HepG2 (cell line): ENCODE data around the gene PRRT1B. TPM values are rescaled to one million over a fixed set of nuclear protein-coding genes. Genes with fewer than 3 reads are reported as not detected.

ENCODE experiments used
- BCL6 ChIP-seq: IDR thresholded peaks from 2 replicates; pipeline ENCODE4 v1.6.1; 2016; ENCODE audit warnings: missing genetic modification reagents, missing compliant biosample characterization
- FOXP1 ChIP-seq, 2 experiments: fragments of 450-650 bp in 1 of 2; IDR thresholded peaks; 2 replicates each; pipeline ENCODE4 v1.6.1; 2017 to 2018; ENCODE audit warnings: antibody characterized with exemption in 1 of 2
- HNRNPL ChIP-seq: fragments of 200-400 bp; formaldehyde crosslinking; IDR thresholded peaks from 2 replicates; pipeline ENCODE4 v1.6.1; 2017; ENCODE audit warnings: mild to moderate bottlenecking, low read depth, low read length
- KAT2B ChIP-seq: fragments of 150-350 bp; IDR thresholded peaks from 2 replicates; pipeline ENCODE4 v1.6.1; 2014; ENCODE audit warnings: low read depth, low read length, borderline replicate concordance
- NFRKB ChIP-seq: fragments of 450-650 bp; IDR thresholded peaks from 2 replicates; pipeline ENCODE4 v1.6.1; 2017
- NR1H2 ChIP-seq: sonication (generic); formaldehyde crosslinking; IDR thresholded peaks from 2 replicates; pipeline ENCODE4 v1.8.1; 2022; ENCODE audit warnings: low read depth, missing genetic modification reagents, borderline replicate concordance
- PHF5A ChIP-seq: IDR thresholded peaks from one replicate; pipeline ENCODE4 v1.6.1; 2018; ENCODE audit warnings: low read depth, missing genetic modification reagents; ENCODE audit not compliant: unreplicated experiment
- SMC3 ChIP-seq: IDR thresholded peaks from 2 replicates; pipeline ENCODE4 v1.6.1; 2011; ENCODE audit warnings: low read length, improper control_type of control experiment
- SNAI1 ChIP-seq: sonication (generic); formaldehyde crosslinking; IDR thresholded peaks from 2 replicates; pipeline ENCODE4 v1.5.0; 2020; ENCODE audit warnings: mild to moderate bottlenecking, missing genetic modification reagents, borderline replicate concordance
- SNAPC4 ChIP-seq: sonication (generic); formaldehyde crosslinking; IDR thresholded peaks from 2 replicates; pipeline ENCODE4 v1.4.0; 2020; ENCODE audit warnings: mild to moderate bottlenecking, missing genetic modification reagents
- SUZ12 ChIP-seq: fragments of 150-350 bp; IDR thresholded peaks from 2 replicates; pipeline ENCODE4 v1.6.1; 2014; ENCODE audit warnings: low read depth, low read length
- ZNF577 ChIP-seq: sonication (generic); formaldehyde crosslinking; IDR thresholded peaks from 2 replicates; pipeline ENCODE4 v1.4.0; 2020; ENCODE audit warnings: mild to moderate bottlenecking, low read depth, missing genetic modification reagents, borderline replicate concordance
- ZNF616 ChIP-seq: sonication (generic); formaldehyde crosslinking; IDR thresholded peaks from 2 replicates; pipeline ENCODE4 v1.5.0; 2020; ENCODE audit warnings: low read depth, mild to moderate bottlenecking, missing genetic modification reagents
- ZNF691 ChIP-seq: sonication (generic); formaldehyde crosslinking; IDR thresholded peaks from 2 replicates; pipeline ENCODE4 v1.4.0; 2020; ENCODE audit warnings: missing genetic modification reagents, low read depth, mild to moderate bottlenecking, borderline replicate concordance
- ZNF766 ChIP-seq: sonication (generic); formaldehyde crosslinking; IDR thresholded peaks from 2 replicates; pipeline ENCODE4 v1.5.0; 2020; ENCODE audit warnings: missing genetic modification reagents, borderline replicate concordance
- polyA plus RNA-seq, 8 experiments: library from polyadenylated mRNA; depleted of rRNA in 3 of 8; stranded (reverse) in 7 of 8; unstranded in 1 of 8; fragments of >200 nt; fragmentation: Illumina TruSeq in 4 of 8; extraction: Trizol in 4 of 8; gene quantifications; 2 replicates each; pipeline versions ENCODE4 v1.2.1 to v1.2.3, GENCODE V29; 2011 to 2016; ENCODE audit warnings: low read depth in 4 of 8, missing spikeins in 1 of 8, mixed read lengths in 1 of 8; ENCODE audit not compliant: insufficient read depth in 1 of 8
- total RNA-seq, 5 experiments: library from RNA; depleted of rRNA; stranded (reverse); fragments of >200 nt; fragmentation: Illumina TruSeq; extraction: Trizol; gene quantifications; 2 replicates each; pipeline ENCODE4 v1.2.3, GENCODE V29; 2016; ENCODE audit warnings: low read depth in 1 of 5
- TF ChIP-seq, protein P1 (sequence below): IDR thresholded peaks from 2 replicates; pipeline ENCODE4 v1.6.1; 2016; ENCODE audit warnings: low read depth
- TF ChIP-seq, protein P2 (sequence below): sonication (generic); formaldehyde crosslinking; IDR thresholded peaks from 2 replicates; pipeline ENCODE4 v1.4.0; 2020; ENCODE audit warnings: low read depth, missing genetic modification reagents

The PRRT1B gene
- total and polyA plus RNA-seq, 2 of the 13 experiments (the other 11 are each of a cell fraction or from before 2014, with no cell fraction given), result not detected

DNA sequence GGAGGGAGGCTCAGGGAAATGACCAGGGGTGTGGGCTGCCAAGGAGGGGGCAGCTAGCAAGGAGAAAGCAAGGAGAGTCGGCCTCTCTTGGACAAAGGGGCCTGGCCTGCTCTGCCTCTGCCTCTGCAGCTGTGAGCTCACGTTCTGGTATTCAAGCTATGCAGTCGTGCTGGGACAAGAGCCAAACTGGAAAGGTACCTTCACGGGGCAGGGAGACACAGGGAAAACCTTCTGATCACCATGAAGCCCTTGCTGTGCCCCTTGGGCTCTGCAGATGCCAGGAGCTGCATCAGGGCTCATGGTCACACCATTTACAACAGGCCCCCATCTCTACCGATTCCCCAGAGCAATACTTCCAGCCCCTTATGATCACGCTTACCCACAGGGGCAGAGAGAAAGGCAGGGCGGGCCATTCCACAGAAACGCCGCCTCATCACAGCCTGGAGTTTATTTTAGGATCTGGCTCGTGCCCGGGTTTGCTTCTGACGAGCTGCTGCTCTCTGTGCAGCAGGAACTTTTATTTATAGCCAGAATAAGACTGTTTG lies 63.2 kb downstream of the PRRT1B start (continued):
- TF ChIP-seq PHF5A (CRISPR knock-in tag), result no peak
- 0 out of 2 replicates have a peak, but pooled peaks have one; percentile 36 for TF ChIP-seq HNRNPL
- no peak for TF ChIP-seq ZNF577 (CRISPR knock-in tag)
- TF ChIP-seq ZNF691 (CRISPR knock-in tag), result 0 out of 2 replicates have a peak, but pooled peaks have one; percentile 14
- no peak for TF ChIP-seq ZNF766
- no peak for TF ChIP-seq SUZ12
- TF ChIP-seq FOXP1 (IDR thresholded peaks at IDR 0.05), result no peak
- no peak for TF ChIP-seq FOXP1 (CRISPR knock-in tag; IDR thresholded peaks at IDR 0.05)
- no peak for TF ChIP-seq NR1H2
- no peak for TF ChIP-seq SNAPC4
- TF ChIP-seq BCL6, result 0 out of 2 replicates have a peak, but pooled peaks have one; percentile 8
- TF ChIP-seq, protein P1, sequence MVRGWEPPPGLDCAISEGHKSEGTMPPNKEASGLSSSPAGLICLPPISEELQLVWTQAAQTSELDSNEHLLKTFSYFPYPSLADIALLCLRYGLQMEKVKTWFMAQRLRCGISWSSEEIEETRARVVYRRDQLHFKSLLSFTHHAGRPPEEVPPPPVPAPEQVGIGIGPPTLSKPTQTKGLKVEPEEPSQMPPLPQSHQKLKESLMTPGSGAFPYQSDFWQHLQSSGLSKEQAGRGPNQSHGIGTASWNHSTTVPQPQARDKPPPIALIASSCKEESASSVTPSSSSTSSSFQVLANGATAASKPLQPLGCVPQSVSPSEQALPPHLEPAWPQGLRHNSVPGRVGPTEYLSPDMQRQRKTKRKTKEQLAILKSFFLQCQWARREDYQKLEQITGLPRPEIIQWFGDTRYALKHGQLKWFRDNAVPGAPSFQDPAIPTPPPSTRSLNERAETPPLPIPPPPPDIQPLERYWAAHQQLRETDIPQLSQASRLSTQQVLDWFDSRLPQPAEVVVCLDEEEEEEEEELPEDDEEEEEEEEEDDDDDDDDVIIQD (CRISPR knock-in tag), result no peak
- no peak for TF ChIP-seq SMC3
- TF ChIP-seq ZNF616 (CRISPR knock-in tag), result no peak
- no peak for TF ChIP-seq SNAI1 (CRISPR knock-in tag)
- TF ChIP-seq, protein P2, sequence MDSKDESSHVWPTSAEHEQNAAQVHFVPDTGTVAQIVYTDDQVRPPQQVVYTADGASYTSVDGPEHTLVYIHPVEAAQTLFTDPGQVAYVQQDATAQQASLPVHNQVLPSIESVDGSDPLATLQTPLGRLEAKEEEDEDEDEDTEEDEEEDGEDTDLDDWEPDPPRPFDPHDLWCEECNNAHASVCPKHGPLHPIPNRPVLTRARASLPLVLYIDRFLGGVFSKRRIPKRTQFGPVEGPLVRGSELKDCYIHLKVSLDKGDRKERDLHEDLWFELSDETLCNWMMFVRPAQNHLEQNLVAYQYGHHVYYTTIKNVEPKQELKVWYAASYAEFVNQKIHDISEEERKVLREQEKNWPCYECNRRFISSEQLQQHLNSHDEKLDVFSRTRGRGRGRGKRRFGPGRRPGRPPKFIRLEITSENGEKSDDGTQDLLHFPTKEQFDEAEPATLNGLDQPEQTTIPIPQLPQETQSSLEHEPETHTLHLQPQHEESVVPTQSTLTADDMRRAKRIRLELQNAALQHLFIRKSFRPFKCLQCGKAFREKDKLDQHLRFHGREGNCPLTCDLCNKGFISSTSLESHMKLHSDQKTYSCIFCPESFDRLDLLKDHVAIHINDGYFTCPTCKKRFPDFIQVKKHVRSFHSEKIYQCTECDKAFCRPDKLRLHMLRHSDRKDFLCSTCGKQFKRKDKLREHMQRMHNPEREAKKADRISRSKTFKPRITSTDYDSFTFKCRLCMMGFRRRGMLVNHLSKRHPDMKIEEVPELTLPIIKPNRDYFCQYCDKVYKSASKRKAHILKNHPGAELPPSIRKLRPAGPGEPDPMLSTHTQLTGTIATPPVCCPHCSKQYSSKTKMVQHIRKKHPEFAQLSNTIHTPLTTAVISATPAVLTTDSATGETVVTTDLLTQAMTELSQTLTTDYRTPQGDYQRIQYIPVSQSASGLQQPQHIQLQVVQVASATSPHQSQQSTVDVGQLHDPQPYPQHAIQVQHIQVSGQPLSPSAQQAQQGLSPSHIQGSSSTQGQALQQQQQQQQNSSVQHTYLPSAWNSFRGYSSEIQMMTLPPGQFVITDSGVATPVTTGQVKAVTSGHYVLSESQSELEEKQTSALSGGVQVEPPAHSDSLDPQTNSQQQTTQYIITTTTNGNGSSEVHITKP, result 0 out of 2 replicates have a peak, but pooled peaks have one; percentile 27
- no peak for TF ChIP-seq KAT2B
- TF ChIP-seq NFRKB, result no peak
